HuH-7 (cell line): ENCODE measurements around the gene FGGY.

Experiments
- DNase-seq: peaks from one replicate; pipeline ENCODE4 v3.0.0; 2011; ENCODE audit warnings: low spot score

FGGY gene

DNA sequence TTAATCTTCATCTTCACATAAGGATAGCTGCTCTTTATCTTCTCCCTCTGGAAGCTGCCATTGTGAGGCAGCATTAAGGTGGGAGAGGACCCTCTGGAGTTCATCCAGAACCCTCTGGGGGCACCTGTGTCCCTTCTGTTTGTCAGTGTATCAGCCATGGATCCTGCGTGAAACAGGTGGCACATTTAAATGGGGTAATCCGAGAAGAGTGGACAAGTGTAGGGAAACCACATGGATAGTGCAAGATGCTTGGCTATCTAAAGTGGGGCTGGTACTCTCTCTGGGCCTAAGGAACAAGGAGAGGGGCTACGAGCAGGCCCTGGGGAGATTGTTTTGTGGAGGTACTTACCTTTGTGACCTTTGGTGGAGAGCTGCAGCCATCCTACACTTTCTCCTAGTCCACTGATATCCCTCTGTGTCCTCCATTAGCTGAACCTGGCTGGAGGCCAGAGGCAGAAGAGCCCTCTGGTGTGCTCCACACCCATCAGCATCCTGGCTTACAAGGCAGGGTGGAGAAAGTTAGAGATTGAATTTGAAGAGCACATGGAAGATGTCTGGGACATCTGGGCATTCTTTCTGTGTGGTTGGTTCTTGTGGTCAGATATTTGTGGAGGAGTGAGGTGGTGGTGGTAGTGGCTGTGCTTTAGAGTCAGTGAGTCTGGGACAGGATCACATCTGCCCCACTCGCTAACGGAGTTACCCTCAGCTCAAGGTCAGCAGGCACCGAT lies 117.7 kb downstream of the FGGY start:
- no peak for DNase-seq

GRCh38 chr1:59415286-59415850 lies 118.5 kb downstream of the FGGY start:
- no peak for DNase-seq

- no peak for DNase-seq
These were observed 119.0 kb downstream of the FGGY start for GRCh38 chr1:59415881-59416280.

GRCh38 chr1:59417406-59417805 lies 120.5 kb downstream of the FGGY start:
- DNase-seq = no peak

DNA sequence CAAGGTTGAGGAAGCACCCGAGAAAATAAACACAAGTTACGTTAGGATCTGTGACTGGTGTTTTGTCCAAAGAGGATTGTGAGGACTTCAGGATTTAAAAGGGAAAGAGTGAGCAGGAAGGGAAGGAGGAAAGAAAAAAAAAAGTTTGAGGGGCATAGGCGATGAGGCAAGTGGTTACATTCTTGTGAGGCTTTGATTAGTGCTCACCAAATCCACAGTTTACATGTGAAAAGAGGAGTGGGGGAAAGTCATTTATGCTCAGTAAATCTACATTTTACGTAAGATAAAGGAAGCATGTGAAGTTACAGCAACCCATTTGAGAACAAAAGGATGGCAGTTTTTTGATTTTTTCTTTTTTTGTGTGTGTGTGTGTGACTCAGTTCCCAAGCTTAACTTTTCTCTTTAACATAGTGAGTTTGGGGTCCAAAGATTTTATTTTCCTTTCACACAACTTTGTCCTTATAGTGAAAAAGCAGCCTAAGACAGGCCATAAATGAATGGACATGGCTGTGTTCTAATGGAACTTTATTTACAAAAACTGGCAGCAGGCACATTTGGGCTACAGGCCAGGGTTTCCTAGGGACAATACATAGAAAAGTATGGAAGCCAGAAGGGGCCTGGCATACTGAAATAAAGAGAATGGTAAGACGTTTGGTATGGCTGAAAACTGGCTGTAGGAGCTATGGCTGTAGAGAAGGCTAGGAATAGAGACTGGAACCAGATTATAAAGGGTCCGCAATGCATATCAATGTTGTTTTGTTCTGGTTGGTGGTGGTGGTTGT lies 121.7 kb downstream of the FGGY start:
- no peak for DNase-seq

DNA sequence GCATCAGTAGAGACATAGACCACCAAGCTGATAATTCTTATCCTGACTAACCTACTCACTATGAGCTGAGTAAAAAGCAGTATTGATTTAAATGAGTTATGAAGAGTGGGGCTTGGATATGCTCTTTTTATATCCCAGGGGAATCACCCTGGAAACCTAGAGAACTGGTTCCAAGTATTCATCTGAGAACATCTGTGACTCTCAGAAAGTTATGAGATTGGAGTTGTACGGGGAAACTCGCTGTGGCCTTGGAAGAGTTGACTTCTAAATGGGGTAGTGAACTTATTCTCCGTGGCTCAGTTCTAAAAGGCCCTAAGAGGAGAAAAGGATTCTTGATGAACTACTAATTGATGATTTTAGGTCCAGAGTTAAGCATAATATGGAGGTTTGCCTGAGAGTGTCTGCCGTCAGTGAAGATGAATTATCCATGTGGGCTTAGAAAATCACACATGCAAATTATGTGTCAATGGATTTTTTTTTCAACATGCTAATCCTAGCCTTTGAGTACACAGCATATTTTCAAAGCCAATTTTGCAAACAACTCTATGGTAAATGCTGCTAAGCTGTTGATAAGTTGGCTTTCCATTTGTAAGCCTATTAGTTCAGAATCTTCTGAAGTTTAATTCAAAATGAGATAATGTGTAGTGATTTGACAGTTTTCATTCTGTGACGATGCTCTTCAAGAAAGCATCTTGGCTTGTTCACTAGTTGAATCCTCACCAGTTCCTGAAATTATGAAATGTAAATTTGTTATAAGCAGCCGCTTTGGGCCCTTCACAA lies 122.7 kb downstream of the FGGY start:
- no peak for DNase-seq

DNA sequence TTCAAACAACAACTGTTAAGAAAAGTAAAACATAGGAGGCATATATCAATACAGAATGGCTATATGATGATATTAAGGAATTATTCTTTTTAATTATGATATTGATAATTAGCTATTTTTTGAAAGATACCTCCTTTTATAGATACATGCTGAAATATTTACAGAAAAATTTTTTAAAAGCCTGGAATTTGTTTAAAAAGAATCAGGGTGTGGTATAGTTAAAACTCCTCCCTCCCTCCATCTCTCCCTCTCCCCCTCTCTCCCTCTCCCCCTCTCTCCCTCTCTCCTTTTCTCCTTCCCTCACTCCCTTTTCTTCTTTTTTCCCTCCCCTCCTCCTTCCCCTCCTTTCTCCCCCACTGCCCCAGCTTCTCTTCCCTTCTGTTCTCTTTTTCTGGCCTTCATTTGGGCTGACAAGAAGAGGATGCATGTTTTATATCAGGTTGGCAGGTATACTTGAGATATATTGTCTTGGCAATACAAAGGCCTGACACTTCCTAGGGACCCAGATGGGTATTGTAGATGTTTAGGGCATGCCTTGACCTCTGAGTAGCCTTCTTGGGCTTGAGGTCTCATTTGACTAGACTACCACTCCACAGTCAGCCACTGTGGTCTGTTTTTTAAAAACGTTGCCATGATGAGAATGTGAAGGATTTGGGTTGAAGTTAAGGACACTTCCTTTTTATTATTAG lies 124.5 kb downstream of the FGGY start:
- DNase-seq = no peak

DNA sequence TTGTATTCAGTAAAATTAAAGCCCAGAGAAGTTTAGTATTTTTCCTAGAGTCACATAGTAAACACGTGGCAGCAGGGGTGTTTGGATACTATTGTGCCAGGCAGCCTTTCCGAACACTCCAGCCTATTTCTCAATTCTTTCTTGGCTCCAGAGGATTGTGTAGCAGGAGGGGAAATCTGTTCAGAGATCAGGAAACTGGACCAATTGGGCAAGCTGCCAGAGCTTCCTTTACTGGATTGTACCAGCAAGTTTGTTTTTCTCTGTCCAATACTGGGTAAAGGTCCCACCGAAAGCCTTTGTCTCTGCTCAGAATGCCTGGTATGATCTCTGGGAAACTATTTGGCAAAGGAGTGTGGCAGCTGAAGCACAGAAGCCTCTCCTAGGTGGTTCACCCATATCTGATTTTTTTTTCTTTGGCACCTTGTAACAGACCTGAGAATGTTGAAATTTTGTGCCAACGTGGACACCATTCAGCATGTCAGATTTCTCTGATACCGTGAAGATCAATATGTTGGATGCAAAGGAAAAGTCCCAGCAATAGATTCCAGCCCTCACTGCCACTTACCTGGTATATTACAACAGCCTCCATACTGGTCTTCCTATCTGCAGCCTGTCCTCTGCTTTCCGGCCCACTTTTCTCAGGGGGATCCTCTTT lies 126.2 kb downstream of the FGGY start:
- DNase-seq = no peak

DNA sequence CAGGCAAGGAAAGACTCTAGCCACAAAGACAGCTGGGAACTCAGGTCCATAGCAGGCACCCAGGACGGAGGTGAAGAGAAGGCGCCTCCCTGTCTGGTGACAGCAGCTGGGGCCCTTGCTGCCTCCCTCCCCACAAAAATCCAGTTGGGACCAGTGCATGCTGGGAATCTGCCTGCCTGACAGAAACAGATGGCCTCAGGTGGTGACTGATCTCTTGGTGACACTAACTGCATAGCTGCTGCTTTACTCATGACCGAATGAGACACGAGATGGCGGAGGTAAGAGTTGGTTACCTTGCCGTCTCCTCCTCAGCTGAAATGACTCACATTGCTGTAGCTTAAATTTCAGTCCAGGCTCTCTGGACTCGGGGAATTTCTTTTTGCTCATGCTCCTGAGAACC lies 130.3 kb downstream of the FGGY start:
- no peak for DNase-seq

GRCh38 chr1:59427784-59428183 lies 130.9 kb downstream of the FGGY start:
- DNase-seq = no peak

DNA sequence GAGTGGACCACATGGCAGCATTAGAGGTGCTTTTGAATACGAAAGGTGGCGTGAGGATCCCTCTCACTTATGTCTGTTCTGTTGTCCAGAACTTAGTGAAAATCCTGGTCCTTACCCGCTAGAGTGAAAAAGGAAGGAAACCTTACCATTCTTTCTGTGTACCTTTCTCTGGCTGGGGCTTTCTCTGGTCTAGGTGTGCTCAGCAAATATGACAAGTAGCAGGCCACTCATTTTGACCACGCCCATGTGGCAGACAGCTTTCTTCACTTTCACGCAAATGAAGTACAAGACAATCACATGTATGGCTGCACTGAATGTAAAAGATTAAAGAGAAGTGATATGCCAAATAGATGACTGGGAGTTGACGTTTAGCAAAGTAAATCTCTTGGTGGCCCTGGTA lies 131.9 kb downstream of the FGGY start:
- no peak for DNase-seq

GRCh38 chr1:59429656-59430055 lies 132.8 kb downstream of the FGGY start:
- DNase-seq = no peak

DNA sequence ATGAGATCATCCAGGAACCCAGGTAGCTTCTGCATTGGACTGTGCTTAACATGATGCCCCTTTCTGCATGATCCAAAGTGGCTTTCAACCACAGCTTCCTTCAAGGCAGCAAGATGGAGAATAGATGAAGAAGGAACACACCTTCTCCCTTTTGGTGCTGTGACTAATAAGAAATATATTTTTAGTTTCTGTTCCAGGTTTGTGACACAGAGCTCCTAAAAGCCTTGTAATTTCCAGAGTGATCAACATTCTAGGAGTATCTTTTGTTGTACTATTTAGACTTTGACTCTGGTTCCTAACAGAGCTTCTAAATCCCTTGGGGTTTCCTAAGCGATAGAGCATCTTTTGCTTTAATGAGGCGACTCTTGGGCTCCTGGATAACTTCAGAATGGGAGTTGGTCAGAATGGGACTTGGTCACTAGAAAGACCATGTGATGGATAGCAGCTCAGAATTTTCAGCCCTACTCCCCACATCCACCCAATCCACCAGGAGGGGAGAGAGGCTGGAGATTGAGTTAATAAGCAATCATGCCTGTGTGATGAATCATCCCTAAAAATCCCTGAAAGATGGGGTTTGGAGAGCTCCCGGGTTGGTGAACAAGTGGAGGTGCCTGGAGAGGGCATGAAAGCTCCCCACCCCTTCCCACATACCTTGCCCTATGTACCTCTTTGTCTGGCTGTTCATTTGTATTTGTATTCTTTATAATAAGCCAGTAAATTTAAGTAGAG lies 134.8 kb downstream of the FGGY start:
- no peak for DNase-seq

DNA sequence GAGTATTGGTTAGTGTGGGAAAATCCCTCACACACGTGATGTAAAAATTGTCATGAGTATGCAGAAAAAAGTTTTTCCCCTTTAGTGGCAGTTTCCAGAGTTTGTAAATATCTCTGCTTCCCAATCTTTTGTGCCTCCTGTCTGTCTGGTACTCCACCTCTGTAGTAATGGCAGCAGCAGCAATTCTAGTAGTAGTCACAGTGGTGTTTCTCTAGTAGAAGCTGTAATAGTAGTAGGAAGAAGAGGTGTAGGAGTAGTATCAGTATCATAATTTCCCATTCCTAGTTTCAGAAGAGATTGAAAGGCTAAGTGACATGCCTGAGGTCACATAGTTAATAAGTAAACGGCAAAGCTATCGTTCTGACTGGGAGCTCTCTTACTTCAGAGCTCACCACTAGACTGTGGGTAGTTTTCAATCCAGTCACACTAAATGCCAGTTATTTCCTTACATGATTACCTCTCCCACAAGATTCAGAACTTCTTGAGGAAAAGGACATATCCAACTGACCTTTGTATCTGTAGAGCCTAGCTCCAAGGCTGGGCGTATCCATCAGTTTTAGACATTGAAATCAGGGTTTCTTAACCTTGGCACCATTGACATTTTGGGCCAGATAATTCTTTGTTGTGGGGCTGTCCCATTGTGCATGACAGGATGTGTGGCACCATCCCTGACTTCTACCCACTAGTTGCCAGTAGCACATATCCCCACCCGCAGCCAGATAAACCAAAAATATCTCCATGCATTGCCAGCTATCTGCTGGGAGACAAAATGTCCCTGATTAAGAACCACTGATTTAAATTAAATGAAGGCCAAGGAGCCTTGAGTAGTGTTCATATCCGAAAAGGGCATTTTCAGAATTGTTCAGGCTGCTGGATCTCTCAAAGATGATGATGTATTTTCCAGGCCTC lies 135.9 kb downstream of the FGGY start:
- peak; percentile 36 for DNase-seq

GRCh38 chr1:59433440-59433813 lies 136.5 kb downstream of the FGGY start:
- no peak for DNase-seq

DNA sequence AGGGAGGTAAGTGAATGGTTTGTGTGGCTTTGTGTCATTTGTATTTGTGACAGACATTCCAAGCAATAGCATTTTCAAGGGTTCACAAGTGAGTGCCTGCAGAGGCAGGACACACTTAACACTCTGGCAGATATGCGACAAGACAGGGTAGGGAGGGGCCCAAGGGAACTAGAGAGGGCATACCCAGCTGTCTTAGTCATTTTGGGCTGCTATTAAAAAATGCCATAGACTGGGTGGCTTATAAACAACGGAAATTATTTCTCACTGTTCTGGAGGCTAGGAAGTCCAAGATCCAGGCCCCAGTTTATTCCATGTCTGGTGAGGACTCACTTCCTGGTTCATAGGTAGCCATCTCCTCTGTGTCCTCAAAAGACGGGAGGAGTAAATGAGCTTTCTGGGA lies 137.4 kb downstream of the FGGY start:
- DNase-seq = no peak

- no peak for DNase-seq
These were observed 139.7 kb downstream of the FGGY start for GRCh38 chr1:59436637-59437036.

- no peak for DNase-seq
These were observed 141.2 kb downstream of the FGGY start for GRCh38 chr1:59438058-59438560.

GRCh38 chr1:59442492-59442891 lies 145.6 kb downstream of the FGGY start:
- no peak for DNase-seq

DNA sequence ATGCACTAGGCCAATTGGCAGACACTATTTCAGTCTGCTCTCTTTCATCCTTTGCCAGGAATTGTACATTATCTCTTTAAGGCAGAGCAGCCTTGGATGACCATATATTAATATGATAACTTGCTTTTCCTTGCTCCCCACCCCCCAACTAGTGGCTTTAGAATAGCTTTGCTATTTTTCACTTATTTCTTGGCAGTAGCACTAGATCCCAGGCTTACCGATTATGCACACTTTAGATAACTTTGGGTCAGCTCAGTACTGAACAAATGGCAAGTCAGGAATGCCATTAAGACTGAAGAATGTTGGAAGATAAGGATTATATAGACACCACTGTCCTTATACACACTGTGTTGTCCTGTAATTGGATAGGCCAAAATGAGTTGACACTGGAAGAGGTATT lies 146.4 kb downstream of the FGGY start:
- DNase-seq = no peak
